K562 (cell line): ENCODE results near the gene PSMA7.

Source experiments
- ATF4 ChIP-seq: fragments of 450-650 bp; formaldehyde crosslinking; IDR thresholded peaks from 2 replicates; pipeline ENCODE4 v1.4.0; 2022; ENCODE audit warnings: mild to moderate bottlenecking, moderate library complexity
- ATF6 ChIP-seq: sonication (generic); formaldehyde crosslinking; IDR thresholded peaks from 2 replicates; pipeline ENCODE4 v1.4.0; 2020; ENCODE audit warnings: mild to moderate bottlenecking, missing genetic modification reagents
- EGR1 ChIP-seq: fragments of 450-650 bp; conservative IDR thresholded peaks from 2 replicates; pipeline ENCODE4 v1.6.1; 2017; ENCODE audit warnings: mild to moderate bottlenecking
- JUN ChIP-seq, 2 experiments: sonication (generic) in 1 of 2; formaldehyde crosslinking in 1 of 2; IDR thresholded peaks; 2 replicates each; pipeline versions ENCODE4 v1.6.1 to v1.8.0; 2012 to 2022; ENCODE audit warnings: borderline replicate concordance in 2 of 2, mild to moderate bottlenecking in 2 of 2, improper control_type of control experiment in 1 of 2, low read depth in 1 of 2, low read length in 1 of 2, missing genetic modification reagents in 1 of 2
- MAFF ChIP-seq: IDR thresholded peaks from 2 replicates; pipeline ENCODE4 v1.6.1; 2012; ENCODE audit warnings: low read length, improper control_type of control experiment
- MCM5 ChIP-seq: fragments of 450-650 bp; IDR thresholded peaks from 2 replicates; pipeline ENCODE4 v1.6.1; 2016; ENCODE audit warnings: low read depth
- POLR2A ChIP-seq: fragments of 450-650 bp; conservative IDR thresholded peaks from 2 replicates; pipeline ENCODE4 v1.6.1; 2016
- SIN3A ChIP-seq, 2 experiments: fragments of 150-350 bp in 1 of 2; IDR thresholded peaks; 2 replicates each; pipeline ENCODE4 v1.6.1; 2011 to 2016; ENCODE audit warnings: borderline replicate concordance in 2 of 2, low read depth in 2 of 2, low read length in 2 of 2, mild to moderate bottlenecking in 2 of 2, moderate library complexity in 2 of 2; ENCODE audit not compliant: control insufficient read depth in 1 of 2
- SREBF2 ChIP-seq: sonication (generic); formaldehyde crosslinking; IDR thresholded peaks from 2 replicates; pipeline ENCODE4 v1.4.0; 2020; ENCODE audit warnings: mild to moderate bottlenecking, missing genetic modification reagents
- TAF1 ChIP-seq: IDR thresholded peaks from 2 replicates; pipeline ENCODE4 v1.6.1; 2011; ENCODE audit warnings: mild to moderate bottlenecking, low read length, moderate library complexity; ENCODE audit not compliant: insufficient read depth, control insufficient read depth, severe bottlenecking; ENCODE audit errors: extremely low read depth
- ZNF274 ChIP-seq: IDR thresholded peaks from 2 replicates; pipeline ENCODE4 v1.6.1; 2011; ENCODE audit warnings: low read depth, mild to moderate bottlenecking, low read length, moderate library complexity, borderline replicate concordance
- TF ChIP-seq, protein P1 (sequence below), 3 experiments: IDR thresholded peaks in 2 of 3; conservative IDR thresholded peaks in 1 of 3; 2 replicates each; pipeline ENCODE4 v1.5.1; 2011 to 2012; ENCODE audit warnings: low read length in 3 of 3, mild to moderate bottlenecking in 3 of 3, control low read depth in 2 of 3, improper control_type of control experiment in 1 of 3, inconsistent platforms in 1 of 3, low read depth in 1 of 3, mixed read lengths in 1 of 3, moderate library complexity in 1 of 3; ENCODE audit not compliant: insufficient read depth in 2 of 3
- TF ChIP-seq, protein P2 (sequence below): fragments of 250-450 bp; sonication (Bioruptor Pico); IDR thresholded peaks from 2 replicates; pipeline ENCODE4 v1.5.0; 2020; ENCODE audit warnings: mild to moderate bottlenecking, borderline replicate concordance

GRCh38 chr20:62151225-62151624, 8.0 kb upstream of the PSMA7 start:
- no peak for TF ChIP-seq ATF4 (CRISPR knock-in tag)
- TF ChIP-seq, protein P1, sequence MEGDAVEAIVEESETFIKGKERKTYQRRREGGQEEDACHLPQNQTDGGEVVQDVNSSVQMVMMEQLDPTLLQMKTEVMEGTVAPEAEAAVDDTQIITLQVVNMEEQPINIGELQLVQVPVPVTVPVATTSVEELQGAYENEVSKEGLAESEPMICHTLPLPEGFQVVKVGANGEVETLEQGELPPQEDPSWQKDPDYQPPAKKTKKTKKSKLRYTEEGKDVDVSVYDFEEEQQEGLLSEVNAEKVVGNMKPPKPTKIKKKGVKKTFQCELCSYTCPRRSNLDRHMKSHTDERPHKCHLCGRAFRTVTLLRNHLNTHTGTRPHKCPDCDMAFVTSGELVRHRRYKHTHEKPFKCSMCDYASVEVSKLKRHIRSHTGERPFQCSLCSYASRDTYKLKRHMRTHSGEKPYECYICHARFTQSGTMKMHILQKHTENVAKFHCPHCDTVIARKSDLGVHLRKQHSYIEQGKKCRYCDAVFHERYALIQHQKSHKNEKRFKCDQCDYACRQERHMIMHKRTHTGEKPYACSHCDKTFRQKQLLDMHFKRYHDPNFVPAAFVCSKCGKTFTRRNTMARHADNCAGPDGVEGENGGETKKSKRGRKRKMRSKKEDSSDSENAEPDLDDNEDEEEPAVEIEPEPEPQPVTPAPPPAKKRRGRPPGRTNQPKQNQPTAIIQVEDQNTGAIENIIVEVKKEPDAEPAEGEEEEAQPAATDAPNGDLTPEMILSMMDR (IDR thresholded peaks at IDR 0.05 in 2 of 3, conservative IDR thresholded peaks at IDR 0.05 in 1 of 3; ENCODE audit: insufficient read depth in 2 of 3, low read depth in 1 of 3, low read length in 3 of 3) = no peak
- TF ChIP-seq TAF1 = no peak
- TF ChIP-seq MAFF = no peak
- TF ChIP-seq JUN (IDR thresholded peaks at IDR 0.05; ENCODE audit: borderline replicate concordance, low read depth, low read length) = no peak
- TF ChIP-seq JUN (CRISPR knock-in tag; IDR thresholded peaks at IDR 0.05; ENCODE audit: borderline replicate concordance) = no peak
- TF ChIP-seq ZNF274 = no peak
- no peak for TF ChIP-seq SREBF2 (CRISPR knock-in tag)
- no peak for TF ChIP-seq SIN3A (IDR thresholded peaks at IDR 0.05; ENCODE audit: borderline replicate concordance in 2 of 2, control insufficient read depth in 1 of 2, low read depth in 2 of 2, low read length in 2 of 2)
- no peak for TF ChIP-seq MCM5
- TF ChIP-seq POLR2A = no peak
- no peak for TF ChIP-seq EGR1
- TF ChIP-seq ATF6 (CRISPR knock-in tag) = no peak
- TF ChIP-seq, protein P2, sequence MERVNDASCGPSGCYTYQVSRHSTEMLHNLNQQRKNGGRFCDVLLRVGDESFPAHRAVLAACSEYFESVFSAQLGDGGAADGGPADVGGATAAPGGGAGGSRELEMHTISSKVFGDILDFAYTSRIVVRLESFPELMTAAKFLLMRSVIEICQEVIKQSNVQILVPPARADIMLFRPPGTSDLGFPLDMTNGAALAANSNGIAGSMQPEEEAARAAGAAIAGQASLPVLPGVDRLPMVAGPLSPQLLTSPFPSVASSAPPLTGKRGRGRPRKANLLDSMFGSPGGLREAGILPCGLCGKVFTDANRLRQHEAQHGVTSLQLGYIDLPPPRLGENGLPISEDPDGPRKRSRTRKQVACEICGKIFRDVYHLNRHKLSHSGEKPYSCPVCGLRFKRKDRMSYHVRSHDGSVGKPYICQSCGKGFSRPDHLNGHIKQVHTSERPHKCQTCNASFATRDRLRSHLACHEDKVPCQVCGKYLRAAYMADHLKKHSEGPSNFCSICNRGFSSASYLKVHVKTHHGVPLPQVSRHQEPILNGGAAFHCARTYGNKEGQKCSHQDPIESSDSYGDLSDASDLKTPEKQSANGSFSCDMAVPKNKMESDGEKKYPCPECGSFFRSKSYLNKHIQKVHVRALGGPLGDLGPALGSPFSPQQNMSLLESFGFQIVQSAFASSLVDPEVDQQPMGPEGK = no peak
